HL-60/S4 treated with retinoic acid at 250 ng/mL for 4 days and 3 days (cell line): ENCODE measurements around the gene PHOSPHO2.
"Not testable (repeated sequence)": the region's sequence is repeated elsewhere in the genome, so short reads cannot be mapped to it uniquely, and the experiment has no call there.

Experiments used
- in situ Hi-C: fragments of 300-500 bp; cut with MboI; formaldehyde crosslinking; loops from 2 replicates; pipeline ENCODE4 v1.7.0; 2022; ENCODE audit warnings: low sequenced_read_pairs

Gene PHOSPHO2

DNA sequence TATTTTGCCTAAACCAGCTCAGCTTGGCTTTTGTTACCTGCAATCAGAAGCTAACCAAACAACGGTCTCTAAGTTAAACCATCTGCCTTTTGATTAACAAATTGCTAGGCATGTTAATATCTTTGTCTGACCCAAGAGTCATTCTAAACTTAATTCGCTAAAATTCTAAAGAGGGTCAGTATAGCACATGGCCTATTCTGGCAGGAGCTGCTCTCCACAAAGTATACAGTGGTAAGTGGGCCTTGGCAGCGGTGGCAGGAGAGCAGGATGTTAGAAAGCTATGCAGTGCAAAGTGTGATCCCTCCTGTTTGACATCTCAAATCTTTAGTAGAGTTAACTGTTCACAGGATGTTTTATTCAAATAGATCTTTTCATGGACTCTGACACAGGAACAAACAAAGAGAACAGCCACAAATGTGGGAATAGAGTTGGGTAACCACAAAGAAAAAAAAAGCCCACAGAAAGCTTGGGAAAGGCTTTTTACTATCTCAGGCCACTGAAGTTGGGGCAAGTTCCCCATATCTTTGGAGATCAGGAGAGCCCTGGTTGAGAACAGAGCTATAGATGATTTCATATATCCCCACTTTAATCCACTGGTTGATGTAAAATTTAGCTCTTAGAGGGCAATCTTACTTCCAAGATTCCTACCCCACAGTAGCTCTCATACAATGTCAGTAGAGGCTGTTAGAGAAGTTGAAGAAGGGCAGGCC, 10.7 kb upstream of the PHOSPHO2 start:
- in situ Hi-C loops, result no loop called here

DNA sequence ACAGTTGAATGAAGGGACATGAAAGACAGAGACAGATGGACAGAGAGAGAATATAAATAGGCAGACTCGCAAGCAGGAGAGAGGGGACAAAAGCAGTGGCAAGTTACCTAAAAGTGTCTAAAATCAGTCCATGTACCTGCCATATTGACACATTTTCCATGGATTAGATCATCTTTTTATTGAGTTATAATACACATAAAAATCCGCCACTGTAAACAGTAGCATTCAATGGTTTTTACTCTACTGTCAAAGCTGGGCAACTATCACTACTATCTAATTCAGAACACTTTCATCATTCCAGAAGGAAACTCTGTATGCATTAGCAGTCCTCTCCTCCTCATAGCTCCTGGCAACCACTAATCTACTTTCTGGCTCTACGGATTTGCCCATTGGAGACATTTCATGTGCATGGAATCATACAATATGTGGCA, 10.1 kb upstream of the PHOSPHO2 start:
- in situ Hi-C loops, result no loop called here

DNA sequence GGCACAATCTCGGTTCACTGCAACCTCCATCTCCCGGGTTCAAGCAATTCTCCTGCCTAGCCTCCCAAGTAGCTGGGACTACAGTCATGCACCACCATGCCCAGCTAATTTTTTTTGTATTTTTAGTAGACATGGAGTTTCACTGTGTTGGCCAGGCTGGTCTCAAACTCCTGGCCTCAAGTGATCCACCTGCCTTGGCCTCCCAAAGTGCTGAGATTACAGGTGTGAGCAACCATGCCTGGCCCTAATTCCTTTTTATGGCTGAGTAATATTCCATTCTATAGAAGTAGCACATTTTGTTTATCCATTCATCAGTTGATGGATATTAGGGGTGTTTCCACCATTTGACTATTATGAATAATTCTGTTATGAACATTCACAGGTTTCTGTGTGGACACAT, 9.6 kb upstream of the PHOSPHO2 start:
- in situ Hi-C loops, result not testable (repeated sequence)

DNA sequence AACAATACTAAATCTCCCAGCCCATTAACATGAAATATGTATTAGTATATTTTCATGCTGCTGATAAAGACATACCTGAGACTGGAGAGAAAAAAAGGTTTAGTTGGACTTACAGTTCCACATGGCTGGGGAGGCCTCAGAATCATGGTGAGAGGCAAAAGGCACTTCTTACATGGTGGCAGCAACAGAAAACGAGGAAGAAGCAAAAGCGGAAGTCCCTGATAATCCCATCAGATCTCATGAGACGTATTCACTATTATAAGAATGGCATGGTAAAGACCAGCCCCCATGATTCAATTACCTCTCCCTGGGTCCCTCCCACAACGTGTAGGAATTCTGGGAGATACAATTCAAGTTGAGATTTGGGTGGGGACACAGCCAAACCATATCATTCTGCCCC, 7.4 kb upstream of the PHOSPHO2 start:
- in situ Hi-C loops, result not testable (repeated sequence)

DNA sequence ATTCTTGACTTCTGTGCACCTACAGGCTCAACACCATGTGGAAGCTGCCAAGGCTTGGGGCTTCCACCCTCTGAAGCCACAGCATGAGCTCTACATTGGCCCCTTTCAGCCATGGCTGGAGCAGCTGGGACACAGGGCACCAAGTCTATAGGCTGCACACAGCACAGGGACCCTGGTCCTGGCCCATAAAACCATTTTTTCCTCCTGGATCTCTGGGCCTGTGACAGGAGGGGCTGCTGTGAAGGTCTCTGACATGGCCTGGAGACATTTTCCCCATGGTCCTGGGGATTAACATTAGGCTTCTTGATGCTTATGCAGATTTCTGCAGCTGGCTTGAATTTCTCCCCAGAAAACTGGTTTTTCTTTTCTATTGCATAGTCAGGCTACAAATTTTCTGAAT, 6.3 kb upstream of the PHOSPHO2 start:
- in situ Hi-C loops, result not testable (repeated sequence)

DNA sequence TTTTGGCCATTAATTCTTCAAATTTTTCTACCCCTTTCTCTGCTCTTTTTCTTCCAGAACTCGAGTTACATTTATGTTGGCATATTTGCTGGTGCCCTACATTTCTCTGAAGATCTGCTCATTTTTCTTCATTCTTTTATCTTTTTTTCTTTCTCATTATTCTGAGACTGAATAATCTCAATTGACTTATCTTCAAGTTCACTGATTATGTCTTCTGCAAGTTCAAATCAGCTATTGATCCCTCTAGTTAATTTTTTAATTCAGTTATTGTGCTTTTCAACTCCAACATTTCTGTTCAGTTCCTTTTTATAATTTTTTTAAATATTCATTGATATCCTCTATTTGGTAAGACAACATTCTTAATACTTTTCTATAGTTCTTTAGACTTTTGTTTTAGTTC, 3.3 kb upstream of the PHOSPHO2 start:
- in situ Hi-C loops, result no loop called here

DNA sequence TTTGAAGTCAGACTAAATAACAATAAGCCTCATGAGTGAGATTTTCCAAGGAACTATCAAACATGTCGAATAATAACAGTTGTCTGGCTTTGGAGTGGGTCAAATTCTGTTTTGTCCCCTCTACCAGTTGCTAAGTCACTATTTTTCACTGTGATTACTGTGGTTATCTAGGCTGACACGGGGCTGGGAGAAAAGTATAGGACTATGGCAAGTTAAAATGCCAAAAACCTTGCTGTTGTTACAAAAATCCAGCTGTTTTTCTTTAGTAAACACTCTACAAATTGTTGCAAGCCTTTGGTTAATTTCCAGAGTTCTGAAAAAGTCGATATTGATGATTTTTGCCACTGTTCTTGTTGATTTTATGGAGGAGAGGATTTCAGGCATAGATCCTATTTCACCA, 1.6 kb upstream of the PHOSPHO2 start:
- in situ Hi-C loops, result no loop called here

DNA sequence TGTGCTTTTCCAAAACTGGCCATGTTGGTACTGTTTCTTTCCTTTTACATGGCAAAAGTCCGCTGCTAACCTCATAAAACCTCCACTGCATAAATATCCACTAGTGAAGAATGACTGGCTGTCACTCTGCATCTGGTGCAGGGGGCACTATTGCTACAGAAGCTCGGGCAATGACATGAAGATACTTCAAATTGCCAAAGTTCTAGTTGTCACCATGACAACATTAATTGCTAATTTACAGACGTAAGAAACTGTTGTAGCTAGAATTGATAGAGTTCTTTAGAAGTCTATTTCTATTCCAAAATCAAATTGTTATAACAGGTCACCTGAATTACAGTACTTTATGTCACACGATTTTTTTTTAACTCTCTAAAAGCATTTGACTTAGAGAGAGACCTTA, 909 bp upstream of the PHOSPHO2 start:
- in situ Hi-C loops, result no loop called here

DNA sequence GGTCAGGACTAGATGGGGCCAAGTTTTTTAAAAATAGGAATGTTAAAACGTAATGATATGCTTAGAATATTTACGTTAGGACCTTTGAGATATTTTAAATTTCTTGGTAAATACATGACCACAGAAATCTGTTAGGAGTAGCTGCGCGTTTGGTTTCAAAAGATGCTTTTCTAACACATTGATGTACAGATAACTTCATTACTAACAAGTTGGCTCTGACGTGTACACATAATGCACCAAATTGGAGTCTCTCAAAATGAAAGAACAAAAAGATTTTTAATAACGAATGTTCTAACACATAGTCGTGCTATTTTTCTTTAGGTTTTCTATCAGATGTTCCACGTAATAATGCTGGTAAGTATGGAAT, 608 bp downstream of the PHOSPHO2 start:
- in situ Hi-C loops, result no loop called here

DNA sequence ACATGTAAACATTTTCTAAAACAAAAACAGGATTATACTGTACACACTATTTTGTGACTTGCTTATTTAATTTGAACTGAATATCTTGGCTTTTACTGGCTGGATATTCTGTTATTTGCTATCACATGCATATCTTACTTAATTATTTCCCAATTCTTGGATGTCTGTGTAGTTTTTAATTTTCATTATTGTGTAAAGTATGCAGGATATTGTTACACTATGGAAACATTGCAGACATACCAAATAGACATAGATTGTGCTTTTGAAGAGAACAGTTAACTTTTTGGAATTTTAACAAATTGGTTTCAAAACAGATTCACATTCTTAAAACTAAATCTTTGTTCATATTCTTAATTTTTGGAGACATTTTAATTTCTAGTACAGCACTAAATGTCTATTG, 2.1 kb downstream of the PHOSPHO2 start:
- in situ Hi-C loops, result no loop called here

DNA sequence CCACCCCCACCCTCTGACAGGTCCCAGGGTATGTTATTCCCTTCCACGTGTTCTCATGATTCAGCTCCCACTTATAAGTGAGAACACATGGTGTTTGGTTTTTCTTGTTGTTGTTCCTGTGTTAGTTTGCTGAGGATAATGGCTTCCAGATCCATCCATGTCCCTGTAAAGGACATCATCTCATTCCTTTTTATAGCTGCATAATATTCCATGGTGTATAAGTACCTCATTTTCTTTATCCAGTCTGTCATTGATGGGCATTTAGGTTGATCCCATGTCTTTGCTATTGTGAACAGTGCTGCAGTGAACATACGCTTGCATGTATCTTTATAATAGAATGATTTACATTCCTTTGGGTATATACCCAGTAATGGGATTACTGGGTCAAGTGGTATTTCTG, 4.9 kb downstream of the PHOSPHO2 start:
- in situ Hi-C loops, result not testable (repeated sequence)

DNA sequence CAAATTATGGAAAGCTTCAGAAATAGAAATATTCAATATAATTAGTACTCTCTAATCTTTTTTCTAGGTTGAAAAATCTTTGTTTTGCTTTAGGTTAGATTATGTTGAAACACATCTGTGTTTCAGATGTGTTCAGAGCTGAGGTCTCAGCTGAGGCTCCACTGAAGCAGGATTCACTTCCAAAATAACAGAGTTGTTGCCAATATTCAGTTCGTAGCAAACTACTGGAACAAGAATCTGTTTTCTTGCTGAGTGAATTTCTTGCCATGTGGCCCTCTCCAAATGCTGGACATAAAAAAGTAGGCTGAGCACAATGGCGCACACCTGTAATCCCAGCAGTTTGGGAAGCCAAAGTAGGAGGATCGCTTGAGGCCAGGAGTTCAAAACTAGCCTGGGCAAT, 8.7 kb downstream of the PHOSPHO2 start:
- in situ Hi-C loops, result no loop called here

DNA sequence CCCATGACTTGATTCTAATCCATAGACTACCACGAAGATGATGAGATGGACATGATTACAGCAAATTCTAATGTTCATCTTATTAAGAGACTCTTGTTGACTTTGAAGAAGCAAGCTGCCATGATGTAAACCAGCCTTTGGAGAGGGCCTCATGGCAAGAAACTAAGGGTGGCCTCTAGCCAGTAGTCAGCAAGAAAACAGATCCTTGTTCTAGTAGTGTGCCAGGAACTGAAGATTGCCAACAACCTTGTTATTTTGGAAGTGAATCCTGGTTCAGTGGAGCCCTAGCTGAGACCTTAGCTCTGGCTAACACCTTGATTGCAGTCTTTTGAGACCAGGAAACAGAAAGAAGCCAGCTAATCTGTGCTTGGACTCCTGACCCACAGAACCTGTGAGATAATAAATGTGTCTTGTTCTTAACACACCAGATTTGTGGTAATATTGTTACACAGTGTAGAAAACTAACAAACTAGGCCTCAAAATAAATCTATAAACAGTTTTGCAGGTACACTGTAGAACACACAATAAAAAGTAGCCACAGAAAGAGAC, 10.0 kb downstream of the PHOSPHO2 start:
- in situ Hi-C loops, result no loop called here

DNA sequence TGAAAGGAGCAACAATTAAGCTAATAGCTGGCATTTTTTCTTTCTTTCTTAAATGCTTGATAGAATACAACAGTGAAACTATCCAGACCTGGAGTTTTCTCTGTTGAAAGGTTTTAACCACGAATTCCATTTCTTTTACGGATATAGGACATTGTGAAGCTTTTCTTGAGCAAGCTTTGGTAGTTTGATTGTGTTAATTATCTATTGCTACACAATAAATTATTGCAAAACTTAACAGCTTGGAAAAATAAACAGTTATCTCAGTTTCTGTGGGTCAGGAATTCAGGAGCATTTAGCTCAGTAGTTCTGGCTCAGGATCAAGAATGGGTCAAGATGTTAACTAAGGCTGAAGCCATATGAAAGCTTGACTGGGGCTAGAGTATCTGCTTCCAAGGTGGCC, 11.7 kb downstream of the PHOSPHO2 start:
- in situ Hi-C loops, result no loop called here

DNA sequence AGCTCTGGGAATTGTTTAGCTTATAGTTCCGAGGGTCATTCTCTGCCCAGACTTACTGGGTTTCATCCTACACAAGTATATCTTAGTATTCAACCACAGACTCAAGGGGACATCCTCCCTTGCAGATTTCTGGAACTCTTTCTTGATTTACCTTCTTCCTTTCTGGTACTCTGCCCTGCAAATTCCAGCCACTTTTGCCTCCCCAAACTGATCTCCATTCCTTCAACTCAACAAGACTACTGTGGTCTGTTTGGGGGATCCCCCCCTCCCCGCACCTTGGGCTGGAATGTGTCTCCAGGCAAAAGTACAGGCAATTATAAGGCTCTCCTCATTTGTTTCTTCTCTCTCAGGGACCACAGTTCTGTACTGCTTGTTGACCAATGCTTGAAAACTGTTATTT, 13.4 kb downstream of the PHOSPHO2 start:
- in situ Hi-C loops, result no loop called here

DNA sequence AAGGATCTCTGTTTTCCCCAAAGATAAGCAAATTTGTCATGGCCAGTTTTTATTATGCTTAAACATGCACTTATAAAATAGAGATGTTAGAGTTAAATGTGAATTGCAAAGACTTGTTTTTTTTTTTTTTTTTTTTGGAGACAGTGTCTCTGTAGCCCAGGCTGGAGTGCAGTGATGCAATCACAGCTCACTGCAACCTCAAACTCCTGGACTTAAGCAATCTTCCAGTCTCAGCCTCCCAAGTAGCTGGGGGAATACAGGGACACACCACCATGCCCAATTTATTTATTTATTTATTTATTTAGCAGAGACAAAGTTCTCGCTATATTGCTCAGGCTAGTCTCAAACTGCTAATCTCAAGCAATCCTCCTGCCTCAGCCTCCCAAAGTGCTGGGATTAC, 15.1 kb downstream of the PHOSPHO2 start:
- in situ Hi-C loops, result no loop called here

DNA sequence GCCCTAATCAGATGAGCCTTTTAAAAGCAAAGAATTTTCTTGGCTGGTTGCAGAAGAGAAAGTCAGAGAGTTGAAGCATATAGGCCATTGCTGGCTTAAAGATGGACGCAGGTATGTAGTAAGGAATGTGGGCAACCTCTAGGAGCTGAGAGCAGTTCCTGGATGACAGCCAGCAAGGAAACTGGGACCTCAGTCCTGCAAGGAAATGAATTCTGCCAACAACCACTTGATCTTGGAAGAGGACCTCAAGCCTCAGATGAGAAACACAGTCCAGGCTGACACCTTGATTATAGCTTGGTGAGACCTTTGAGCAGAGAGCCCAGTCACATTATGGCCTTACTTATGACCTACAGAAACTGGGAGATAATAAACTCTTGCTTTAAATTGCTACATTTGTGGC, 15.7 kb downstream of the PHOSPHO2 start:
- in situ Hi-C loops, result no loop called here

DNA sequence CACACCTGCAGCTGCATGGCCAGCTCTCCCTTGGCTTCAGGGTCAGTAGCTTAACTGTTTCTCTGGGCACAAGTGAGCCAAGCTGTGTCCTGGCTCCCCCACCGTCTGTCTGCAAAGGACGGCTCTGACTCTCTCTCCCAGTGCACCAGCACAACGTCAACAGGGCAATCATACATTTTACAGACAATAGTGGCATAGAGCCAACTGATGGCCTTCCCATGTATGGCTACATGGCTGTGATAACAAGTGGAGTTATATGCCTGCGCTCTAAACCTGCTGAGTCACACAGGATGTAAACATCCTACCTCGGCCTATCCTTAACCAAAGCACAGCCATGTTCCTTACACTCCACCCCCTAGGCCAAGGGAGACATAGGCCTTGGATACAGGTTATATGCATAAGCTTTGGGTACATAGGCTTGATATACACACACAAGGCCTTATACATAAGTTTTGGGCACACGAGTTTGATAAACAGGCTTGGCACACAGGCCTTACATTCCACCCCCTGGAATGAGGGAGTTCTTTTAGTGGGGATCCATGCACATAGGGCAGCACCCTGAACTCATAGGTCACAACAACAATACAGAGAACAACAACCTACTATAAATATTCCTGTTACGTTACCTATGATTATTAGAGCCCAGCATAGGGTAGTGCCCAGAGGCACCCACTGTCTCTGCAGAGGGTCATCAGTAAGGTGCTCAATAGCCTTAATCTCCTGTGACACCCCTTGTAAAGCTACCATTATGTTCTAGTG, 17.7 kb downstream of the PHOSPHO2 start:
- in situ Hi-C loops, result no loop called here

DNA sequence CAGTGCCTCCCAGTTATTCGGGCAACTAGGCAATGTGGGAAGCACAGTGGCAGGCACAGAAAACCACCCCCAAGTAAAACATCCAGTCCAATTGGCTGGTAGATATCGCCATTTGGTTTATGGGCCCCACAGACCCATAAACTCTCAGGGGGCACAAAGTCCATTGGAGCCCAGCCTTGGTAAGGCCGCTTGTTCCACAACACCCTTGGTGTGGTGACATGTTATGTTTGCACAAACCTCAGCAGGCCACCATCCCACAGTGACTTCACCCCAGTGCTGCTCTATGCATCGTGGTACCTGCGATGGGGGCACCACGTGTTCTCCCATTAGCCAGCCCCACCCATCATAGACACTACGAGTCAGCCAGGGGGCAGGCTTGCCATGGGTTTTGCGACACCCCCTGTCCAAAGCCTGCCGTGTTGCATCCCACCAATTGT, 18.5 kb downstream of the PHOSPHO2 start:
- in situ Hi-C loops, result no loop called here

DNA sequence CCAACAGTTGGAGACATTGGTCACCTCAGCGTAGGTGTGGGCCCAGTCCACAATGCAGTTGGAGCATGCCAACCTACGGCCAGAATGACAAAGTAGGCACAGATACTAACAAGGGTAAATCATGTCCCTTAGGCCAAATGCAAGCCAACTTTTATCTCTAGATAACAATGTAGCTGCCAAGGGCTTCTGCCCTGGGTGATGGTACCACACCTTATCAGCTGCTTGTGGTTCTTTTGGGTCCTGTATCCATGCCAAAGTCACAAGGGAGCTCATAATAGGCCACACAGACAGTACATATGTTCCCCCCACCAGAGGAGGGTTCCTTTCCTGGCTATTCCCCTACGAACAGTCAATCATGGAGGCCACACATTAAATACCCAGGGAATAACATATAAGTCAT, 19.1 kb downstream of the PHOSPHO2 start:
- in situ Hi-C loops, result no loop called here

DNA sequence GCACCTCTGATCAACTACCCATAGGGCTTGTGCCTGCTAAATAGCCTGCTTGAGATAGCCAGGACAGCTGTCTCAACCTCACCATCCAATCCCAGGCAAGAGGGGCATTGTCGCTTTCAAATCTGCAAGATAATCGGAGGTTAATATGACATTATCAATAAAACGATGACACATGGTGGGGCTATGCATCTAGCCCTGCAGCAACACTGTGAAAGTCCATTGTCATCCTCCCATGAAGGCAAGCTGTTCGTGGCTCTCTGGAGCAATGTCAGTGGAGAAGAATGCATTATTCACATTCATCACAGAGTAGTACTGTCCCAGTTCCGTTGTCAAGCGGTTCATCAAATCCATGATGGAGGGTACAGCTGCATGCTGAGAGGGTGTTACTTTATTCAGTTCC, 20.4 kb downstream of the PHOSPHO2 start:
- in situ Hi-C loops, result no loop called here
